Activated T-helper 1 cell treated with Interleukin-2 at 50 U/mL for 16 hours (primary cell): ENCODE measurements around the gene SYTL4.

ENCODE experiments used
- DNase-seq: peaks from one replicate; pipeline ENCODE4 v3.0.0-alpha.2; 2020; ENCODE audit warnings: low read depth

SYTL4 gene

GRCh38 chrX:100687546-100687945 is 44.4 kb downstream of the SYTL4 start:
- DNase-seq, result no peak

DNA sequence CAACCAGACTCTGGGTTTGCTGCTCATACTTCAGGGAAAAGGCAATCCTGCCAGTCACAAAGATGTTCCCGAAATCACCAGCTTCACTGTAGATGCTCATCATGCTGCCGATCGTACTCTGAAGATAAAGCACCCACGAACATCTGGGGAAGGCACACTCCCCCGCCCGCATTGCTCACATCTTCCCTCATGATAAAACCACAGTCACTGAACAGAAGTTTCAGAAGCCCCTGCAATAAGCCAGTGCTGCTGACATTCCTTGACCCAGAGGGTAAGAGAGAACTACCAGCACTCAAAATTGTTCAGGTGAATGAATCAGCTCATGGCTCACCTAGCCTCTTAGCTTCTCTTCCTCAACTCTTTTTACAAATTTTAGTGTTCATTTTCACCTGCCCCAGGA is 44.8 kb downstream of the SYTL4 start:
- DNase-seq, result no peak

DNA sequence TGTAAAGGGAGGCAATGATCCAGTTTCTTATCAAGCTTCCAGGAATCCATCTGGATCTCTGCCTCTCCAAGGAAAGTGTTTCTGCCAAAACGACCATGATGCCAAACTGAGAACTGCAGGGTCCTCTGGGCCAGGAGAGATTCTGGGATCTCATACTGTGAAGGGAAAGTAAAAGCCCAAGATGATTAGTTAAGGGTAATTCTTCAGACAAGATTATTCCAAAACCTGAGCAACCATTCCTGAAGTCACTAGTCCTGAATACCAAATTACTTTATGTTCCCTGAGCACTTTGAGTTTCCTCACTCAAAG is 46.0 kb downstream of the SYTL4 start:
- no peak for DNase-seq

GRCh38 chrX:100685284-100685996 is 46.5 kb downstream of the SYTL4 start:
- DNase-seq, result peak; percentile 24

- no peak for DNase-seq
Observed at GRCh38 chrX:100682939-100683338, 49.0 kb downstream of the SYTL4 start.

- DNase-seq, result no peak
Observed at GRCh38 chrX:100681599-100681998, 50.3 kb downstream of the SYTL4 start.

DNA sequence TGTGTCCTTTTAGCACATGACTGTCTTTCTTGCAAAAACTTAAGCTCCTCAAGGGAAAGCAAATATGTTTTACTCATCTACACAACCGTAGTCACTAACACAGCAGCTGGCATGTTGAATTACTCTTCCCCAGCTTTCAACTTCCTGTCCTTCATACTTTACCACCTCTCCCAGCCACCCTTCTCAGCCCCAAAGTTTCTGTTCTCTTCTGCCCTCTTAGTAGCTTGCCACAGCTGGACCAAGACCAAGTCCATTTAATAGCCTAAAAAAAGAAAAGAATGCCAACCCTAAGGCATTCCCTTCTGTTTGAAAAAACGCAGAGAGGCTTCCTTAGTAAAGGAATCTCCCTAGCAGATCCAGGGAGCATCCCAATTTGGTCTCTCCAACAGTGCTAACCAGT is 51.2 kb downstream of the SYTL4 start:
- DNase-seq, result no peak

- no peak for DNase-seq
Observed at GRCh38 chrX:100677611-100678181, 54.2 kb downstream of the SYTL4 start.

DNA sequence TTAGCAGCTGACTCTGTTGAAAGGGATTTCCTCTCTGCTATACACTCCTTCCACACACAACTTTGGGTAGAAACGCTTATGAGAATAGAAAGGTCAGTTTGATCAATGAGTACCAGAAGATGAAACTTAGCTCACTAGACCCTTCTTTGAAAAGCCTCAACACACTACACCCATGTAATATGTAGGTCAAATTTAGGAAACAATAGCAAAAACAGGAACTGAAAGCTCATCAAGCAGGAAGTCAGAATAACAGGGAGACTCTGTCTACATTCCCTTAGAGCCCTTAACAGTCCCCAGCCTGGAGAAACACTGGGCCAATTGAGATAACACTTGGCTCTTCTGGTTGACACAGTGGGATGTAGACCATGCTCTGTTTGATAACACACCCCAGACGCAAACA is 57.2 kb downstream of the SYTL4 start:
- no peak for DNase-seq

DNA sequence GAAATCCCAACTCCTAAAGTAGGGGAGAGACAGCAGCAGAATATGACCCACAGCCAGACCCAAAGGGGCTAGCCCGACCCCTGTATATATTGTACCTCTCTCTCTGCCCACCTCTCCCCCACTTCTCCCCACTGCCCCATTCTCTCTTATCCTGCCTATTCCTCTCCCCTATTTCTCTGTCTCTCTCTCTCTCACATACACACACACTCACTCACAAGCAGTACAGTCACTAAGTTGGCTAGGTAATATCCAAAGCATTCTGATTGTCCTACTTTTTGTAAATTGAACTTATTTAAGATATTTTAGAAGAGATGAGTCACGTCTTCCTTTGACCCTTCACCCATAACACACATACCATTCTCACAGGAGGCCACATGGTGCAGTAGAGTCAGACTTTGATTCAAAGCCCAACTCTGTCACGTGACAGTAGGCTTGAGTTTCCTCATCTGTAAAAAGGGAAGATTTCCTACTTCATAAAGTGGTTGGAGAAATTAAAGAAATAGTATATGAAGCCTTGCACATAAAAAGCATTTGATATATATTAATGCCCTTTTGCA is 58.4 kb downstream of the SYTL4 start:
- no peak for DNase-seq

DNA sequence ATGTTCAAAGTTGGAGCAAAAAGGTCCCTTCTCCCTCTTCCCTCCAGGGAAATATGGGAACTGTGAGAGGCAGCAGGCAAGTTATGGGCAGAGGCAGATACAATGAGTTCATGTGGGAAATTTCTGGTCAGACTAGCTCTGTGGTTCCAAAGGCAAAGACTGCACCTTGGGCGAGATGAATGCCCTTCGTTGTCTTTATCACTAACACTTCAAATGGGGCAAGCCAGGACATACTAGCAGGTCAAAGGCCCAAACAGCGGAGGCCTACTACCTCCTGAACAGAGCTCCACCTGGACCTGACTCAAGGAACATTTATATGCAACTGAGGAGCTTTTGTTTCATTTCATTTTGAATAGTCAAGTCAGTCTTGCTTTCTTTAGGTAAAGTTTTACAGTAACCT is 59.0 kb downstream of the SYTL4 start:
- no peak for DNase-seq

- DNase-seq, result no peak
Observed at GRCh38 chrX:100663642-100664041, 68.3 kb downstream of the SYTL4 start.

DNA sequence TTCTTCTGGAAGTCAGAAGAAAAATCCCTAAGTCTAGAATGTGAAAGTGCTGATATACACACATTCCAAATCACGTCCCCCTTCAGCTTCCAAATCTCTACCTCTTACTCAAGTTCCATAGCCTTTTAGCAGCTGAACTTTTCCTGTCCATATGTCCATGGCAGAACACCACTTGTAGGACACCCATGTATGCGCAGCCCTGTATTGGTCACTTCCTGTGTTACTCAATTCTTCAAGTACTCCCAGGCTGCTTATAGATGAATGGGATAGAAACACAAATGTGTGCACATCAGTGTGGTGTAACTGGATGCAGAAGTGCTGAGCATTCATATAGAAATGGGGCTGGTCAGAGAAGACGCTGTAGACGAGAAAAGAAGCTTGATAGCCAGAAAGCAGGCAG is 69.1 kb downstream of the SYTL4 start:
- DNase-seq, result no peak

DNA sequence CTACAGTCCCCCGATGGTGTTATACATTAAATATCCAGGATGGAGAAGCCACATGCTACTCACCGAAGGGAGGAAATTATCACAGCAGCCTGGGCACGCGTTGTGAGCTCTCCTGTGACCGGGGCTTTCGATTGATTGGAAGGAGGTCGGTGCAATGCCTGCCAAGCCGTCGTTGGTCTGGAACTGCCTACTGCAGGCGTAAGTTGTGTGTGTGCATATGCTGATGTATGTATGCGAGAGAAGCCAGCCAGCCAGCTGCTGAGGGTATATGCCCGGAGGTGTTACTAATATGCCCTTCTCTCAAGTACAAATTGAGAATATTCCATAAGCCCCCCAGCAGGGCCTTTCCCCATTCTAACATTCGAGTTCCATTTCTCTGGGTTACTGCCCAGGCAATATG is 69.8 kb downstream of the SYTL4 start:
- DNase-seq, result no peak

DNA sequence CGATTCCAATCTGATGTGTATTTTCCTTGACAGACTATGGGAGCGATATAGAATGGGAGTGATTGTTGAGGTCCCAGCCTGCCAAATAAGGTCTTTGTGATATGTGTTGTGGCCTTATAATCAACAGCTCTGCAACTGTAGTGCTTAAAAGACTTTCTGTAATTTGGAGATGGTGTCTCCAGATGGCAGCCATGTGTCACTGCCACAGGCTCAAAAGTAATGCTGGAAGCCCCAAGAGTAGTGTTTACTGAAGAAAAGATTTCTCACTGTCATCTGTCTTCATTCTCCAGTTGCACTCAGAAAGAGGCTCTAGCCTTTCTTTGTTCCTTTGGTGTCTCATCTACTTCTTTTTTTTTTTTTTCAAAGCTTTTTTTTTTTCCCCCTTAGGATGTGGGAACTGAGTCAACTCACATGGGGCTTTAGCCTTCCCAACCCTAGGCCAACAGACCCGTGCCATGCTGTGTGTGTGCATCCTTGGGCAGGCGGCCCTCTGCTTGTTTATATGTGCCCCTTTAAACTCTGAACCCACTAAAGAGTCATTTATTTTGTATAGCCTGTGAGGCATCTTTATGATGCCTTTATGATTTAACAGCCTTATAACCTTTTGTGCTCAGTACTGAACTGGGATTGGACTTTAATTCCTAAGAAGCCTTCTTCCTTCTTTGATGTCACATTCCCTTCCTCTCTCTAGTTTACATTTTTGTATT is 72.3 kb downstream of the SYTL4 start:
- no peak for DNase-seq

- no peak for DNase-seq
Observed at GRCh38 chrX:100658941-100659381, 73.0 kb downstream of the SYTL4 start.

DNA sequence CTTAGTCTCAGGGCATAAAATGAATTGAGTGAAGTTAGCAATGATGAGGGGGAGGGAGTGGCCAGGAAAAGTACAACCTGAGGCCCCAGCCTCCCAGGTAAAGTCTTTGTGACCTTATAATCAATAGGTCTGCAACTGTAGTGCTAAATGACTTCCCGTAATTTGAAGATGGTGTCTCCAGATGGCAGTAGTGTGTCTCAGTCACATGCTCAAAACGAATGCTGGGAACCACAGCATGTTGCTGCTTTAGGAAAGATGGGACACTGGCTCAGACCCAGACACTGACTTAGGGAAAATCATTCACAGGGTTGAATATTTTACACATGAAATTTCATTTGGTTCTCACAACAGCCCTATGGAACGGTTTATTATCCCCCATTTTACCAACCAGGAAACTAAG is 77.7 kb downstream of the SYTL4 start:
- no peak for DNase-seq

- DNase-seq, result no peak
Observed at GRCh38 chrX:100652266-100652665, 79.7 kb downstream of the SYTL4 start.

DNA sequence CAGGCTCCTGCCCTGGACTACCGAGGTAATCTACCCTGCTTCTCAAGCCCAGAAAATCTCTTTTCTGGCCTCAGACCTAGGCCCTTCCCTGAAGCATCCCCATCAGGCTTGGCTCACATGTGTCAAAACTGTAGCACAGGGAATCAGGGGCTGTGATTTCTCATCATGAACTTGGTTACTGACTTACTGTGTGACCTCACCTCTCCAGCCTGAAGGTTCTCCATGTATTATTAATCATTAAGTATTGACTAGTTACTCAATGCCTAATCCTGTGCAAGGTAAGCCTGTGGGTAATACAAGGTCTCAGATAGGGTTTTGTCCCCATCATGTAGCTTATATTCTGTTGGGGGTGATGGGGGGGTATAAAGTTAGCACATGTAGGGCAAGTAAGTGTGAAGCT is 81.1 kb downstream of the SYTL4 start:
- no peak for DNase-seq

GRCh38 chrX:100649550-100650356 is 82.2 kb downstream of the SYTL4 start:
- DNase-seq, result no peak

- DNase-seq, result no peak
Observed at GRCh38 chrX:100648458-100649417, 83.2 kb downstream of the SYTL4 start.
